ENCODE results near the gene C9orf43. TPM values are rescaled to one million over a fixed set of nuclear protein-coding genes. Genes with fewer than 3 reads are reported as not detected.

The C9orf43 gene
- total RNA-seq, 1 donor from 2014 or later = 1.3 TPM

- no peak overlapping the region for H3K9ac ChIP-seq
- H3K27ac ChIP-seq = no peak overlapping the region
- H3K4me1 Mint-ChIP-seq = peaks cover 22% of the 10 kb centered on the region
- peak overlapping the region; percentile 30 for H2AFZ ChIP-seq (replicated peaks)
- H3K9me3 ChIP-seq (ENCODE audit: low read depth) = no peaks in the 10 kb centered on the region
- H3K27me3 Mint-ChIP-seq (ENCODE audit: insufficient read depth, low read depth) = peaks cover 2% of the 10 kb centered on the region
- no peaks in the 10 kb centered on the region for H3K27me3 ChIP-seq
- peaks cover 7% of the 10 kb centered on the region for H3K36me3 Mint-ChIP-seq
- DNase-seq (ENCODE audit: low spot score) = no peak
- peaks cover 15% of the 10 kb centered on the region for H3K9me3 Mint-ChIP-seq
- no peak overlapping the region for H3K4me3 Mint-ChIP-seq
- no peaks in the 10 kb centered on the region for H3F3A ChIP-seq (ENCODE audit: low read depth)
- H4K20me1 ChIP-seq (ENCODE audit: low read depth) = no peaks in the 10 kb centered on the region
- peaks cover 11% of the 10 kb centered on the region for H3K4me1 ChIP-seq
- H3K36me3 ChIP-seq = no peaks in the 10 kb centered on the region
- H3K27ac Mint-ChIP-seq = peak overlapping the region; percentile 33
- peak overlapping the region; percentile 12 for H3K4me2 ChIP-seq
- H3K4me3 ChIP-seq = no peak overlapping the region
- no peaks in the 10 kb centered on the region for H3K79me2 ChIP-seq (ENCODE audit: low read depth)
- TF ChIP-seq CTCF (IDR thresholded peaks at IDR 0.05) (no peak), EZH2 (IDR thresholded peaks at IDR 0.05) (no peak), EZH2phosphoT487 (IDR thresholded peaks at IDR 0.05) (no peak)
These were observed 60.6 kb downstream of the C9orf43 start for GRCh38 chr9:113471143-113471542.

- no peak overlapping the region for H3K4me3 Mint-ChIP-seq
- H2AFZ ChIP-seq (replicated peaks) = peak overlapping the region; percentile 30
- H3K27me3 Mint-ChIP-seq (ENCODE audit: insufficient read depth, low read depth) = peaks cover 2% of the 10 kb centered on the region
These were observed 61.0 kb downstream of the C9orf43 start for GRCh38 chr9:113471566-113471965.

GRCh38 chr9:113472199-113472598, 61.7 kb downstream of the C9orf43 start:
- Histone ChIP-seq H4K20me1 (ENCODE audit: low read depth) (no peaks in the 10 kb centered on the region), H3K27me3 (no peaks in the 10 kb centered on the region), H3K36me3 (no peaks in the 10 kb centered on the region), H2AFZ (replicated peaks) (no peak overlapping the region), H3K4me2 (no peak overlapping the region), H3K9ac (no peak overlapping the region), H3F3A (ENCODE audit: low read depth) (no peaks in the 10 kb centered on the region), H3K4me3 (no peak overlapping the region), H3K27ac (no peak overlapping the region), H3K4me1 (peaks cover 11% of the 10 kb centered on the region), H3K9me3 (ENCODE audit: low read depth) (no peaks in the 10 kb centered on the region), H3K79me2 (ENCODE audit: low read depth) (no peaks in the 10 kb centered on the region)
- DNase-seq (ENCODE audit: low spot score) = no peak
- Mint-ChIP-seq H3K4me1 (peaks cover 20% of the 10 kb centered on the region), H3K9me3 (peaks cover 11% of the 10 kb centered on the region), H3K36me3 (peaks cover 3% of the 10 kb centered on the region), H3K27me3 (ENCODE audit: insufficient read depth, low read depth) (peaks cover 2% of the 10 kb centered on the region), H3K4me3 (no peak overlapping the region), H3K27ac (no peak overlapping the region)
- TF ChIP-seq CTCF (IDR thresholded peaks at IDR 0.05) (no peak), EZH2 (IDR thresholded peaks at IDR 0.05) (no peak), EZH2phosphoT487 (IDR thresholded peaks at IDR 0.05) (no peak)

More at GRCh38 chr9:113471566-113471965, 61.0 kb downstream of the C9orf43 start:
- H3K9me3 ChIP-seq (ENCODE audit: low read depth) = no peaks in the 10 kb centered on the region
- no peak overlapping the region for H3K9ac ChIP-seq
- H3K4me3 ChIP-seq = no peak overlapping the region
- no peak for DNase-seq (ENCODE audit: low spot score)
- H3K4me1 ChIP-seq = peaks cover 11% of the 10 kb centered on the region
- TF ChIP-seq CTCF (IDR thresholded peaks at IDR 0.05) (no peak), EZH2 (IDR thresholded peaks at IDR 0.05) (no peak), EZH2phosphoT487 (IDR thresholded peaks at IDR 0.05) (no peak)
- H3F3A ChIP-seq (ENCODE audit: low read depth) = no peaks in the 10 kb centered on the region
- Mint-ChIP-seq H3K27ac (peak overlapping the region; percentile 33), H3K36me3 (peaks cover 7% of the 10 kb centered on the region), H3K9me3 (peaks cover 13% of the 10 kb centered on the region), H3K4me1 (peaks cover 20% of the 10 kb centered on the region)
- no peak overlapping the region for H3K27ac ChIP-seq
- no peaks in the 10 kb centered on the region for H3K79me2 ChIP-seq (ENCODE audit: low read depth)
- no peaks in the 10 kb centered on the region for H4K20me1 ChIP-seq (ENCODE audit: low read depth)
- no peaks in the 10 kb centered on the region for H3K27me3 ChIP-seq
- H3K4me2 ChIP-seq = peak overlapping the region; percentile 12
- no peaks in the 10 kb centered on the region for H3K36me3 ChIP-seq
